Suprapubic skin (tissue), 4 donors: Measurements from ENCODE around the gene CAPRIN2. TPM values are rescaled to one million over a fixed set of nuclear protein-coding genes. Genes with fewer than 3 reads are reported as not detected.

Source experiments
- DNase-seq, 2 donors: peaks; one replicate each; pipeline ENCODE4 v3.0.0-alpha.2; 2019; ENCODE audit warnings: low spot score in 2 of 2
- H3K27ac ChIP-seq: fragments of 200-600 bp; sonication (generic); one replicate; pipeline ENCODE4 v1.5.1; 2019
- H3K27me3 ChIP-seq: fragments of 200-600 bp; sonication (generic); one replicate; pipeline ENCODE4 v1.5.1; 2019
- H3K36me3 ChIP-seq: fragments of 200-600 bp; sonication (generic); one replicate; pipeline ENCODE4 v1.5.1; 2019
- H3K4me1 ChIP-seq: fragments of 200-600 bp; sonication (generic); one replicate; pipeline ENCODE4 v1.5.1; 2019
- H3K4me3 ChIP-seq: fragments of 200-600 bp; sonication (generic); one replicate; pipeline ENCODE4 v1.5.1; 2019; ENCODE audit warnings: mild to moderate bottlenecking
- H3K9me3 ChIP-seq: fragments of 200-600 bp; sonication (generic); one replicate; pipeline ENCODE4 v1.5.1; 2019
- CTCF ChIP-seq, 2 donors: fragments of 200-600 bp in 1 of 2; fragments of 450-650 bp in 1 of 2; sonication (generic) in 1 of 2; IDR thresholded peaks; one replicate each; pipeline ENCODE4 v1.5.1; 2016 to 2019; ENCODE audit warnings: antibody characterized with exemption in 2 of 2, mild to moderate bottlenecking in 1 of 2, moderate library complexity in 1 of 2
- EP300 ChIP-seq: sonication (generic); formaldehyde crosslinking; IDR thresholded peaks from one replicate; pipeline ENCODE4 v1.6.1; 2017; ENCODE audit warnings: antibody characterized with exemption
- POLR2A ChIP-seq, 2 donors: fragments of 450-650 bp; IDR thresholded peaks; one replicate each; pipeline ENCODE4 v1.6.1; 2017; ENCODE audit warnings: antibody characterized with exemption in 2 of 2, mild to moderate bottlenecking in 2 of 2, moderate library complexity in 2 of 2
- POLR2AphosphoS5 ChIP-seq, 3 donors: sonication (generic); formaldehyde crosslinking; IDR thresholded peaks; one replicate each; pipeline ENCODE4 v1.6.1; 2017; ENCODE audit warnings: antibody characterized with exemption in 3 of 3
- WGBS: methylation state at CpG from one replicate; pipeline ENCODE4 v1.1.5; 2018; 5-methylcytosine and 5-hydroxymethylcytosine counted together
- total RNA-seq, 4 donors: library from RNA; depleted of rRNA; stranded (reverse); fragments of >200 nt; gene quantifications; one replicate each; pipeline ENCODE4 v1.1.0, GENCODE V29; 2016

Gene CAPRIN2
- total RNA-seq, 4 donors from 2014 or later = 16.8 to 56.8 (median 17.8) TPM

GRCh38 chr12:30782316-30783173, 27.8 kb upstream of the CAPRIN2 start:
- Histone ChIP-seq H3K27ac (no peak overlapping the region), H3K4me3 (no peak overlapping the region), H3K4me1 (no peaks in the 10 kb centered on the region), H3K36me3 (no peaks in the 10 kb centered on the region), H3K9me3 (no peaks in the 10 kb centered on the region), H3K27me3 (no peaks in the 10 kb centered on the region)
- no peak for DNase-seq
- TF ChIP-seq POLR2A (IDR thresholded peaks at IDR 0.05) (no peak), CTCF (IDR thresholded peaks at IDR 0.05) (no peak), EP300 (no peak), POLR2AphosphoS5 (IDR thresholded peaks at IDR 0.05) (no peak)
- 98% methylated on average over 3 of the region's 3 CpGs for WGBS

- Histone ChIP-seq H3K9me3 (no peaks in the 10 kb centered on the region), H3K36me3 (no peaks in the 10 kb centered on the region), H3K4me1 (no peaks in the 10 kb centered on the region), H3K27me3 (no peaks in the 10 kb centered on the region), H3K4me3 (no peak overlapping the region), H3K27ac (no peak overlapping the region)
- DNase-seq = no peak
- TF ChIP-seq EP300 (no peak), CTCF (IDR thresholded peaks at IDR 0.05) (no peak)
- 76% methylated on average over 5 of the region's 5 CpGs for WGBS
Observed at GRCh38 chr12:30779578-30779977, 24.8 kb upstream of the CAPRIN2 start.

DNA sequence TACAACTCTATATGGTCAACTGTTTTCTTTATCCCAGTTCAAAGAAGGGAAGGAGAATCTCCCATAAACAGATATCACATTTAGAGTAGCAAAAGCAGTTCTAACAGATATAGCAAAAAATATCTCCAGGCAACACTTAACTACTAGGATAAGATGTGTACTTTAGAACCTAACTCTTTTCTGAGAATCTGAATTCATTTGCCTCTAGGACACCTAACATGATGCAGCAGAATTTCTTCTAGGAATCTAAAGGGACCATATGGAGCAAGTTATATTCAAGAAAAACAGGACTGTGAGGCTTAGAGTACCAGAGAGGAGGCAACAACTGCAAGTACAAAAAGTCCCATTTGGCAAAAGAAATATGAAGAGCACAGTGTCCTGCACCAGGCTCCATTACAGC, 24.4 kb upstream of the CAPRIN2 start:
- no peak for DNase-seq
- Histone ChIP-seq H3K4me1 (no peaks in the 10 kb centered on the region), H3K36me3 (no peaks in the 10 kb centered on the region), H3K27me3 (no peaks in the 10 kb centered on the region), H3K9me3 (no peaks in the 10 kb centered on the region), H3K27ac (no peak overlapping the region), H3K4me3 (no peak overlapping the region)
- no peak for TF ChIP-seq CTCF (IDR thresholded peaks at IDR 0.05)
- TF ChIP-seq EP300 = no peak
- no peak for TF ChIP-seq POLR2AphosphoS5 (IDR thresholded peaks at IDR 0.05)
- TF ChIP-seq POLR2A (IDR thresholded peaks at IDR 0.05) = no peak

- DNase-seq = no peak
- Histone ChIP-seq H3K4me3 (no peak overlapping the region), H3K27ac (no peak overlapping the region), H3K27me3 (no peaks in the 10 kb centered on the region), H3K4me1 (no peaks in the 10 kb centered on the region), H3K36me3 (no peaks in the 10 kb centered on the region), H3K9me3 (no peaks in the 10 kb centered on the region)
- TF ChIP-seq POLR2AphosphoS5 (IDR thresholded peaks at IDR 0.05) = no peak
- TF ChIP-seq POLR2A (IDR thresholded peaks at IDR 0.05) = no peak
- TF ChIP-seq EP300 = no peak
- no peak for TF ChIP-seq CTCF (IDR thresholded peaks at IDR 0.05)
Observed at GRCh38 chr12:30774599-30774998, 19.8 kb upstream of the CAPRIN2 start.

DNA sequence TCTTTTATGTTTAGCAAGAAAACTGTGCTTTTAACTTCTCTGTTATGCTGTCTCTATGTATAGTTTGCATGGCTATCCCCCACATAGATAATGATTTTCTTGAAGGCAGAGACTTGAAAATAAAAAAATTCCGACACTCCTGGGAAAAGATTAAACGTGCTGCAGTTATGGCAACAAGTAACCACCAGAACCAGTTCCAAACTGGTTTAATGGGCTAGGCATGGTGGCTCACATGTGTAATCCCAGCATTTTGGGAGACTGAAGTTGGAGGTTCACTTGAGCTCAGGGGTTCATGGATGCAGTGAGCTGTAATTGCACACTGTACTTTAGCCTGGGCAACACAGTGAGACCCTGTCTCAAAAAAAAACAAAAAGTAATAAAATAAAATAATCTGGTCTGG, 15.1 kb upstream of the CAPRIN2 start:
- H3K9me3 ChIP-seq = no peaks in the 10 kb centered on the region
- H3K36me3 ChIP-seq = no peaks in the 10 kb centered on the region
- 43% methylated on average over 2 of the region's 2 CpGs for WGBS
- no peak for TF ChIP-seq EP300
- TF ChIP-seq CTCF (IDR thresholded peaks at IDR 0.05) = no peak
- H3K4me1 ChIP-seq = no peaks in the 10 kb centered on the region
- H3K27ac ChIP-seq = no peak overlapping the region
- H3K4me3 ChIP-seq = no peak overlapping the region
- H3K27me3 ChIP-seq = no peaks in the 10 kb centered on the region
- DNase-seq = no peak
